GM19043 (cell line): Measurements from ENCODE around the gene PCLO.
A peak's percentile ranks its signal among the peaks of the same experiment; 100 is the strongest.

Experiments used
- ATAC-seq: cut with Tn5 transposase; IDR thresholded peaks from one replicate; pipeline ENCODE4 v1.9.1; 2021; ENCODE audit warnings: low read depth; ENCODE audit not compliant: unreplicated experiment

The PCLO gene

GRCh38 chr7:82841828-82842227, 320.9 kb downstream of the PCLO start:
- no peak for ATAC-seq

DNA sequence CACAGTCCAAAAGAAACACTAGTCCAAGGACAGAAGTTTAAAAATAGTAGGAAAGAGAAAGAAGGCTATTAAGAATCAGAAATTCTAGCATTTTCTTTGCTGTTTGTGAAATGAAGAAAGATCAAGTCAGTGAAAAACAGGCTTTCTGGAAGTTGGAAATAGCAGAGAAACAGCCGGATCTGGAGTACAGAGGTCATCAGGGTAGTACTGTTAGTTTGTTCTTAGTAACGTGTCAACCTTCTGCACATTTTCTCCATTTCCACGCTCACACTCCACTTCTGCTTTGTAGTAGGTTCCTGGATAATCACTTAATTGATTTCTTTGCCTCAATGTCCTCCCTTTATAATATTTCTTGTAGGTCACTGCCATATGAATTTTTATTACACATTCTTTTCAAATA, 322.6 kb downstream of the PCLO start:
- no peak for ATAC-seq

- no peak for ATAC-seq
Observed at GRCh38 chr7:82839555-82839954, 323.1 kb downstream of the PCLO start.

GRCh38 chr7:82839063-82839462, 323.6 kb downstream of the PCLO start:
- ATAC-seq = no peak

- no peak for ATAC-seq
Observed at GRCh38 chr7:82838314-82838713, 324.4 kb downstream of the PCLO start.

- no peak for ATAC-seq
Observed at GRCh38 chr7:82823073-82823472, 339.6 kb downstream of the PCLO start.

- no peak for ATAC-seq
Observed at GRCh38 chr7:82821037-82821436, 341.6 kb downstream of the PCLO start.

- no peak for ATAC-seq
Observed at GRCh38 chr7:82818171-82818570, 344.5 kb downstream of the PCLO start.

DNA sequence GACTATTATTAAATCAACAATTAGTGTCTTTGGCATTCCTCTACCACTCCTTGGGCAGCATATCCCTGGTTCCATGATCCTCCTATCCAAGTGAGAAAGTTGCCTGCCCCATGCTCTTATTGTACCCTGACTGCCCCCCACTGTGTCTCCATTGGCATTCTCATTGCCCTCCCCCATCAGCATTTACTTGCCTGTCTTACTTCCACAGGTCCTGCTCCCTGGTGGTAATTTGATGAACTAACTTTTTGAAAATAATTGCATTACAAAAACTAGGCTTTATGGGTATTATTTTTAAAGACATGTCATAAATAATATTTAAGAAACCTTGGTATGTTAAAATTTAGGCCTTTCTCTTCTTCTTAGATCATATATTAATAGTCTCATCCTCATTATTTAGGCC, 346.4 kb downstream of the PCLO start:
- no peak for ATAC-seq

DNA sequence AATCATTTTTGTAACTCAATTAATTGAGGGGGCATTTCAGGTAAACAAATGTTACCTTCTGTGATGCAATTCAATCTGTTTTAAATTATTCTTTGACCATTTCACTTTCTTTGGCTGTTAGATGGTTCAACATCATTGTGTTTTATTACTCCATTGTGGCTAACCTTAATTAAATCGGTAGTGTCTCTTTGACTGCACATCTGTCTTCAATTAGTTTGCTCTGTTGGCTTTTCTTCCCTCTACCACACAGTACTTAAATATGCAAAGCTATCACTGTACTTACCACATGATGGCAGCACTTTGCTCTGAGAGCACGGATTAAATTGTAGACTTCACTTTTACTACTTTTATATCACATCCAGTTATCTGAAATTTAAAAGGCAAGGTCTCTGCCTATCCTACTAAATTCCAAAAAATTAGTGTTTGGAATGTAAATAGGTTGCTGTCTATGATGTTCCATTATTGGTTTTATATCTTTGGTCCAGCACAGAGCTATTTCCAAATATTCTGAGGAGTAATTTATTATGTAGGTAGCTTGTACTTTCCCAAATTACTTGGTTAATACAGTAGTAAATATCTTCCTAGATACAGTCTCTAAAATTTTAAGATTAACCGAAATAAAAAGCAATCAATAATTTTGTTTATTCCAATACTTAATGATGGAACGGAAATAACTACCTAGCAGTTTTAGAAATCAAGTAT, 352.0 kb downstream of the PCLO start:
- peak; percentile 86 for ATAC-seq

- no peak for ATAC-seq
Observed at GRCh38 chr7:82808633-82809032, 354.1 kb downstream of the PCLO start.

- ATAC-seq = no peak
Observed at GRCh38 chr7:82805527-82805960, 357.1 kb downstream of the PCLO start.

GRCh38 chr7:82803411-82803810, 359.3 kb downstream of the PCLO start:
- ATAC-seq = no peak

- ATAC-seq = no peak
Observed at GRCh38 chr7:82789883-82790609, 372.6 kb downstream of the PCLO start.

- ATAC-seq = no peak
Observed at GRCh38 chr7:82778021-82778420, 384.7 kb downstream of the PCLO start.

- no peak for ATAC-seq
Observed at GRCh38 chr7:82762880-82763279, 399.8 kb downstream of the PCLO start.

DNA sequence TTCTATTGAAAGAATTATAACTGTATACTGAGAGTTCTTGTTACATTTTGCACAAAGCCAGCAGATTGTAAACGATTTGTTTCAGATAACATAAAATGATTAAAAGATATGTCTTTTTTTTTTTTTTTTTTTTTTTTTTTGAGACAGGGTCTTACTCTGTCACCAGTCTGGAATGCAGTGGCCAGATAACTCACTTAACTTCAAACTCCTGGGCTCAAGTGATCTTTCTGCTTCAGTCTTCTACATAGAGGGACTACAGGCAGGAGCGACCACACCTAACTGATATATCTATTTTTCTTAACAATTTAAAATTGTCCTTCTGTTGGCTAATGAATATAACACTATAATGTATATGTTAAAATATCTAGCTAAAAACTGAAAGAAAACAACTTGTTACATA, 401.9 kb downstream of the PCLO start:
- ATAC-seq = no peak

DNA sequence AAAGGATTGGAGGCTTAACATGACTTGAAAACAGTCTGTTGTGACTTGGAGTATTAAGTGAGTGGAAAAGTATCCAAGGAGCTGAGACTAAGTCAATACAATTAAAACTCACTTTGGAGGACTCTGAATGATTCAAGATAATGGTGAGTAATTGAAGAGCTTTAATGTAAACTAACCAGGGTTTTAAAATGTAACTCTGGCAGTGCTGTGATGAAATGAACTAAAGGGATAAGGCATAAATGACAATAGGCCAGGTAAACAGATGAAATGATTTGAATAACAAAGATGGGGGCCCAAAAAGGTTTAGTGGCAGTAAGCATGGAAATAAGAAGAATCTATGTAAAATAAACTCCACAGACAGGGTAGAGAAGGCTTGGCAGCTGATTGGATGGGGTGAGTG, 402.6 kb downstream of the PCLO start:
- no peak for ATAC-seq

- ATAC-seq = no peak
Observed at GRCh38 chr7:82755705-82756551, 406.8 kb downstream of the PCLO start.

- no peak for ATAC-seq
Observed at GRCh38 chr7:82750007-82750406, 412.7 kb downstream of the PCLO start.

GRCh38 chr7:82745820-82746219, 416.9 kb downstream of the PCLO start:
- ATAC-seq = no peak
